Measurements from ENCODE around the gene PLPPR3.

- no peak for TF ChIP-seq NRF1 (conservative IDR thresholded peaks at IDR 0.05; ENCODE audit: low read depth, low read length)
- TF ChIP-seq SMC3 (IDR thresholded peaks at IDR 0.05; ENCODE audit: borderline replicate concordance, low read length) = no peak
- no peak for TF ChIP-seq SMAD1 (IDR thresholded peaks at IDR 0.05; ENCODE audit: low read depth, partially characterized antibody)
- no peak for TF ChIP-seq NFYA (IDR thresholded peaks at IDR 0.05; ENCODE audit: borderline replicate concordance, low read depth, low read length)
- TF ChIP-seq CHD2 (IDR thresholded peaks at IDR 0.05; ENCODE audit: borderline replicate concordance, low read depth, low read length) = no peak
- no peak for TF ChIP-seq ATF3 (IDR thresholded peaks at IDR 0.05; ENCODE audit: borderline replicate concordance, extremely low read depth, low read depth, low read length)
- no peak for TF ChIP-seq SRF (IDR thresholded peaks at IDR 0.05; ENCODE audit: low read depth in 2 of 2, low read length in 2 of 2)
- no peak for TF ChIP-seq BRCA1 (IDR thresholded peaks at IDR 0.05; ENCODE audit: low read depth, low read length)
- TF ChIP-seq ATF2 (IDR thresholded peaks at IDR 0.05; ENCODE audit: low read length) = no peak
- no peak for TF ChIP-seq CTCF (IDR thresholded peaks at IDR 0.05 in 2 of 3, conservative IDR thresholded peaks at IDR 0.05 in 1 of 3; ENCODE audit: control insufficient read depth in 2 of 3, extremely low read depth in 1 of 3, insufficient read depth in 1 of 3, low read depth in 3 of 3, low read length in 3 of 3)
- no peak for TF ChIP-seq ZSCAN29 (IDR thresholded peaks at IDR 0.05)
- TF ChIP-seq RFX5 (IDR thresholded peaks at IDR 0.05; ENCODE audit: low read depth, low read length) = no peak
- TF ChIP-seq FOS (IDR thresholded peaks at IDR 0.05; ENCODE audit: borderline replicate concordance, extremely low read depth, insufficient read length) = no peak
- no peak for TF ChIP-seq ZBTB11 (CRISPR knock-in tag; IDR thresholded peaks at IDR 0.05)
Measured at GRCh38 chr19:815775-816499, 5.8 kb downstream of the PLPPR3 start.

Data from GM12878 (cell line).